SK-N-SH (cell line): Measurements from ENCODE around the gene RAB8A.

Source experiments
- CHD2 ChIP-seq: fragments of 150-350 bp; IDR thresholded peaks from 2 replicates; pipeline ENCODE4 v1.6.1; 2018; ENCODE audit warnings: low read length; ENCODE audit not compliant: partially characterized antibody
- EZH2phosphoT487 ChIP-seq: fragments of 200-600 bp; sonication (generic); IDR thresholded peaks from 2 replicates; pipeline ENCODE4 v1.6.1; 2017; ENCODE audit warnings: low read depth, mixed run types, mild to moderate bottlenecking, antibody characterized with exemption, moderate library complexity, borderline replicate concordance
- JUND ChIP-seq: IDR thresholded peaks from 2 replicates; pipeline ENCODE4 v1.4.0; 2012
- POLR2AphosphoS5 ChIP-seq: IDR thresholded peaks from 2 replicates; pipeline ENCODE4 v1.6.1; 2012; ENCODE audit warnings: low read depth, low read length
- RAD21 ChIP-seq: IDR thresholded peaks from 2 replicates; pipeline ENCODE4 v1.6.1; 2012; ENCODE audit warnings: mild to moderate bottlenecking, low read length
- TF ChIP-seq, protein P1 (sequence below): fragments of 200-600 bp; sonication (generic); IDR thresholded peaks from 2 replicates; pipeline ENCODE4 v1.6.1; 2017; ENCODE audit warnings: antibody characterized with exemption, mild to moderate bottlenecking, moderate library complexity
- TF ChIP-seq, protein P2 (sequence below): IDR thresholded peaks from 2 replicates; pipeline ENCODE4 v1.4.0; 2012; ENCODE audit warnings: low read depth

- TF ChIP-seq JUND (no peak), EZH2phosphoT487 (no peak), POLR2AphosphoS5 (no peak), RAD21 (no peak), CHD2 (no peak)
- TF ChIP-seq, protein P1, sequence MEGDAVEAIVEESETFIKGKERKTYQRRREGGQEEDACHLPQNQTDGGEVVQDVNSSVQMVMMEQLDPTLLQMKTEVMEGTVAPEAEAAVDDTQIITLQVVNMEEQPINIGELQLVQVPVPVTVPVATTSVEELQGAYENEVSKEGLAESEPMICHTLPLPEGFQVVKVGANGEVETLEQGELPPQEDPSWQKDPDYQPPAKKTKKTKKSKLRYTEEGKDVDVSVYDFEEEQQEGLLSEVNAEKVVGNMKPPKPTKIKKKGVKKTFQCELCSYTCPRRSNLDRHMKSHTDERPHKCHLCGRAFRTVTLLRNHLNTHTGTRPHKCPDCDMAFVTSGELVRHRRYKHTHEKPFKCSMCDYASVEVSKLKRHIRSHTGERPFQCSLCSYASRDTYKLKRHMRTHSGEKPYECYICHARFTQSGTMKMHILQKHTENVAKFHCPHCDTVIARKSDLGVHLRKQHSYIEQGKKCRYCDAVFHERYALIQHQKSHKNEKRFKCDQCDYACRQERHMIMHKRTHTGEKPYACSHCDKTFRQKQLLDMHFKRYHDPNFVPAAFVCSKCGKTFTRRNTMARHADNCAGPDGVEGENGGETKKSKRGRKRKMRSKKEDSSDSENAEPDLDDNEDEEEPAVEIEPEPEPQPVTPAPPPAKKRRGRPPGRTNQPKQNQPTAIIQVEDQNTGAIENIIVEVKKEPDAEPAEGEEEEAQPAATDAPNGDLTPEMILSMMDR, result no peak
- TF ChIP-seq, protein P2, sequence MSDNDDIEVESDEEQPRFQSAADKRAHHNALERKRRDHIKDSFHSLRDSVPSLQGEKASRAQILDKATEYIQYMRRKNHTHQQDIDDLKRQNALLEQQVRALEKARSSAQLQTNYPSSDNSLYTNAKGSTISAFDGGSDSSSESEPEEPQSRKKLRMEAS, result no peak
Measured at GRCh38 chr19:16154557-16154956, 42.9 kb downstream of the RAB8A start.
